Liver (tissue), 9 donors: ENCODE data around the gene MRPS9. TPM values are rescaled to one million over a fixed set of nuclear protein-coding genes. Genes with fewer than 3 reads are reported as not detected.

Experiments
- DNase-seq: peaks from one replicate; pipeline ENCODE4 v3.0.0-alpha.2; 2017; ENCODE audit warnings: low spot score
- H3K27ac ChIP-seq, 2 donors: one replicate each; pipeline ENCODE4 v1.7.0; 2013; ENCODE audit warnings: inconsistent platforms in 2 of 2, low read length in 2 of 2, control low read depth in 1 of 2, low read depth in 1 of 2, mild to moderate bottlenecking in 1 of 2
- H3K27me3 ChIP-seq, 4 donors: one replicate each; pipeline versions ENCODE4 v1.6.1 to v1.7.0; 2013; ENCODE audit warnings: low read length in 3 of 4, inconsistent platforms in 1 of 4, mild to moderate bottlenecking in 1 of 4, moderate library complexity in 1 of 4; ENCODE audit not compliant: control insufficient read depth in 4 of 4, insufficient read depth in 4 of 4
- H3K36me3 ChIP-seq, 4 donors: one replicate each; pipeline versions ENCODE4 v1.6.1 to v1.7.0; 2013; ENCODE audit warnings: low read length in 3 of 4, mild to moderate bottlenecking in 3 of 4, low read depth in 1 of 4, moderate library complexity in 1 of 4; ENCODE audit not compliant: control insufficient read depth in 4 of 4, insufficient read depth in 3 of 4
- H3K4me1 ChIP-seq, 4 donors: one replicate each; pipeline versions ENCODE4 v1.6.1 to v1.7.0; 2013; ENCODE audit warnings: low read length in 3 of 4, mild to moderate bottlenecking in 3 of 4, moderate library complexity in 1 of 4; ENCODE audit not compliant: control insufficient read depth in 4 of 4, insufficient read depth in 4 of 4
- H3K4me3 ChIP-seq, 3 donors: one replicate each; pipeline versions ENCODE4 v1.6.1 to v1.7.0; 2013; ENCODE audit warnings: low read length in 3 of 3, control low read depth in 1 of 3, low read depth in 1 of 3, mild to moderate bottlenecking in 1 of 3
- H3K9ac ChIP-seq, 2 donors: one replicate each; pipeline ENCODE4 v1.7.0; 2013; ENCODE audit warnings: low read length in 2 of 2, mild to moderate bottlenecking in 2 of 2, moderate library complexity in 2 of 2, control low read depth in 1 of 2, low read depth in 1 of 2
- H3K9me3 ChIP-seq, 4 donors: one replicate each; pipeline versions ENCODE4 v1.6.1 to v1.7.0; 2013; ENCODE audit warnings: low read length in 3 of 4; ENCODE audit not compliant: control insufficient read depth in 4 of 4
- EGR1 ChIP-seq, 2 donors: IDR thresholded peaks; 2 replicates each; pipeline ENCODE4 v1.6.1; 2016 to 2018; ENCODE audit warnings: antibody characterized with exemption in 2 of 2, low read depth in 2 of 2
- FOXA1 ChIP-seq: IDR thresholded peaks from 2 replicates; pipeline ENCODE4 v1.6.1; 2016; ENCODE audit warnings: antibody characterized with exemption
- FOXA2 ChIP-seq: IDR thresholded peaks from 2 replicates; pipeline ENCODE4 v1.6.1; 2016; ENCODE audit warnings: antibody characterized with exemption
- HNF4A ChIP-seq, 2 donors: conservative IDR thresholded peaks; 2 replicates each; pipeline ENCODE4 v1.6.1; 2016; ENCODE audit warnings: antibody characterized with exemption in 2 of 2, mild to moderate bottlenecking in 2 of 2
- RAD21 ChIP-seq, 2 donors: IDR thresholded peaks; 2 replicates each; pipeline ENCODE4 v1.6.1; 2016; ENCODE audit warnings: antibody characterized with exemption in 2 of 2, mild to moderate bottlenecking in 2 of 2
- REST ChIP-seq: IDR thresholded peaks from 2 replicates; pipeline ENCODE4 v1.6.1; 2016; ENCODE audit warnings: antibody characterized with exemption, mild to moderate bottlenecking
- RXRA ChIP-seq, 2 donors: IDR thresholded peaks; 2 replicates each; pipeline ENCODE4 v1.6.1; 2017 to 2018; ENCODE audit warnings: antibody characterized with exemption in 2 of 2, mild to moderate bottlenecking in 1 of 2
- SP1 ChIP-seq: IDR thresholded peaks from 2 replicates; pipeline ENCODE4 v1.6.1; 2018; ENCODE audit warnings: antibody characterized with exemption, mild to moderate bottlenecking
- TAF1 ChIP-seq: conservative IDR thresholded peaks from 2 replicates; pipeline ENCODE4 v1.6.1; 2016; ENCODE audit warnings: antibody characterized with exemption, mild to moderate bottlenecking
- ZBTB33 ChIP-seq: IDR thresholded peaks from 2 replicates; pipeline ENCODE4 v1.6.1; 2016; ENCODE audit warnings: antibody characterized with exemption
- WGBS: extraction: QIAGEN DNeasy Blood & Tissue Kit; methylation state at CpG from one replicate; pipeline ENCODE4 v1.1.7; 2013; 5-methylcytosine and 5-hydroxymethylcytosine counted together
- polyA plus RNA-seq, 2 donors: library from polyadenylated mRNA; stranded (reverse) in 1 of 2; unstranded in 1 of 2; fragments of 200-250 nt in 1 of 2; fragments of >200 nt in 1 of 2; fragmentation: Nextera tagmentation in 1 of 2; extraction: Ambion mirVana in 1 of 2; gene quantifications; one replicate each; pipeline versions ENCODE4 v1.2.1 to v1.2.3, GENCODE V29; 2013 to 2015
- total RNA-seq, 2 donors: library from RNA; depleted of rRNA; stranded (reverse); fragments of >200 nt; gene quantifications; one replicate each; pipeline ENCODE4 v1.2.3, GENCODE V29; 2014
- TF ChIP-seq, protein P1 (sequence below): IDR thresholded peaks from 2 replicates; pipeline ENCODE4 v1.6.1; 2016; ENCODE audit warnings: antibody characterized with exemption
- TF ChIP-seq, protein P2 (sequence below): fragments of 150-350 bp; IDR thresholded peaks from 2 replicates; pipeline ENCODE4 v1.5.1; 2017; ENCODE audit warnings: improper control_type of control experiment, low read depth, low read length; ENCODE audit not compliant: missing input control
- donor health status: healthy.
- donor health status: healthy.
- donor health status: healthy.
- donor health status: healthy.
- donor health status: healthy.

MRPS9 gene
- total and polyA plus RNA-seq, 4 donors: 11.5 to 27.7 (median 17.9) TPM

- Histone ChIP-seq H3K9me3 (no peaks in the 10 kb centered on the region), H3K36me3 (no peaks in the 10 kb centered on the region), H3K4me3 (peak overlapping the region in 1 of 3 donors; percentile 48), H3K27ac (no peak overlapping the region), H3K9ac (no peak overlapping the region), H3K4me1 (peaks cover 0 to 4% (median 2%) of the 10 kb centered on the region in 4 donors), H3K27me3 (peaks cover 0 to 9% (median 1%) of the 10 kb centered on the region in 4 donors)
- TF ChIP-seq FOXA2: no peak
- TF ChIP-seq REST: no peak
- no peak for TF ChIP-seq SP1
- TF ChIP-seq RAD21 (IDR thresholded peaks at IDR 0.05): no peak
- TF ChIP-seq HNF4A (conservative IDR thresholded peaks at IDR 0.05): no peak
- TF ChIP-seq RXRA (IDR thresholded peaks at IDR 0.05): no peak
- no peak for TF ChIP-seq ZBTB33
- TF ChIP-seq EGR1 (IDR thresholded peaks at IDR 0.05; ENCODE audit: low read depth in 2 of 2): no peak
- no peak for TF ChIP-seq FOXA1
- TF ChIP-seq, protein P1, sequence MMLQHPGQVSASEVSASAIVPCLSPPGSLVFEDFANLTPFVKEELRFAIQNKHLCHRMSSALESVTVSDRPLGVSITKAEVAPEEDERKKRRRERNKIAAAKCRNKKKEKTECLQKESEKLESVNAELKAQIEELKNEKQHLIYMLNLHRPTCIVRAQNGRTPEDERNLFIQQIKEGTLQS: no peak
- DNase-seq: no peak
- WGBS: 4% methylated on average over 53 of the region's 53 CpGs
Observed at GRCh38 chr2:105143467-105144151, 105.7 kb downstream of the MRPS9 start.

DNA sequence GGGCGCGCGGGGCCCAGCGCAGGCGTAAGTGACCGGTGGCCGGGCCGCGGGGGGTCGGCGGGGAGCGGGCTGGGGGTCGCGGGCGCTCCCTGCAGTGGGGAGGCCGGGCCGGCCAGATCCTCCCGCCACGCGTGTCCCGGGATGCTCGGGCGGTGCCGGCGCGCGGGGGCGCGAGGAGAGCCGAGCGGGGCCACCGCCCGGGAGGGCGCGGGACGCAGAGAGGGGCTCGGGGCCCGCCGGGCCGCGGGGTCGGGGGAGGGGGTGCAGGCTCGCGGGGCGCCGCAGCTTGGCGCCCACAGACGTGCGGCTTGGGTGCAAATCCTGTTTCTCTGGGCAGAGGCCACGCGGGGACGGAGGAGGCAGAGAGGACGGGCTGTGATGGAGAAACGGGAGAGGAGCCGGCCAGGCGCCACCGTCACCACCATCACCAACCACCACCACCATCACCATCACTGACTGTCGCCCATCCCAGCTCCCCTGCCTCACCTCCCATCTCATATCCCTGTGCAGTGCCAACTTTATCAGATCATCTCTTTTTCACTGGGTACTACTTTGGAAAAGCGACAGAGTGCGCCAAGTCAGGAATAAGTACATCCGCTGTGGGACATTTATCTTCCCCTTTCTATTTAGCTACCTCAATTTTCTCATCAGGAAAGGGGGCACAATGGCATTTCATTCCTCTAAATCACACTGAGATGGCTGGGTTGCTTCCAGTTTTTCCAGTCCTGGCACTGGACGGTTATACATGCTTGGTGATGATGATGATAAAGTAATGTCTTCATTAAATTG is 106.5 kb downstream of the MRPS9 start:
- no peak overlapping the region for H3K9ac ChIP-seq
- 6% methylated on average over 62 of the region's 62 CpGs for WGBS
- no peaks in the 10 kb centered on the region for H3K36me3 ChIP-seq
- H3K9me3 ChIP-seq: no peaks in the 10 kb centered on the region
- no peak for TF ChIP-seq TAF1
- TF ChIP-seq, protein P2, sequence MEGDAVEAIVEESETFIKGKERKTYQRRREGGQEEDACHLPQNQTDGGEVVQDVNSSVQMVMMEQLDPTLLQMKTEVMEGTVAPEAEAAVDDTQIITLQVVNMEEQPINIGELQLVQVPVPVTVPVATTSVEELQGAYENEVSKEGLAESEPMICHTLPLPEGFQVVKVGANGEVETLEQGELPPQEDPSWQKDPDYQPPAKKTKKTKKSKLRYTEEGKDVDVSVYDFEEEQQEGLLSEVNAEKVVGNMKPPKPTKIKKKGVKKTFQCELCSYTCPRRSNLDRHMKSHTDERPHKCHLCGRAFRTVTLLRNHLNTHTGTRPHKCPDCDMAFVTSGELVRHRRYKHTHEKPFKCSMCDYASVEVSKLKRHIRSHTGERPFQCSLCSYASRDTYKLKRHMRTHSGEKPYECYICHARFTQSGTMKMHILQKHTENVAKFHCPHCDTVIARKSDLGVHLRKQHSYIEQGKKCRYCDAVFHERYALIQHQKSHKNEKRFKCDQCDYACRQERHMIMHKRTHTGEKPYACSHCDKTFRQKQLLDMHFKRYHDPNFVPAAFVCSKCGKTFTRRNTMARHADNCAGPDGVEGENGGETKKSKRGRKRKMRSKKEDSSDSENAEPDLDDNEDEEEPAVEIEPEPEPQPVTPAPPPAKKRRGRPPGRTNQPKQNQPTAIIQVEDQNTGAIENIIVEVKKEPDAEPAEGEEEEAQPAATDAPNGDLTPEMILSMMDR: no peak
- TF ChIP-seq, protein P1: no peak
- TF ChIP-seq RAD21 (IDR thresholded peaks at IDR 0.05): no peak
- peaks cover 0 to 9% (median 1%) of the 10 kb centered on the region in 4 donors for H3K27me3 ChIP-seq
- H3K27ac ChIP-seq: no peak overlapping the region
- no peak for DNase-seq
- H3K4me1 ChIP-seq: peaks cover 0 to 4% (median 2%) of the 10 kb centered on the region in 4 donors
- H3K4me3 ChIP-seq: peak overlapping the region in 1 of 3 donors; percentile 48
